Hypothalamus (tissue), 51 donors: Measurements from ENCODE around the gene NCAPG.
"Not testable (repeated sequence)": the region's sequence is repeated elsewhere in the genome, so short reads cannot be mapped to it uniquely, and the experiment has no call there.

ENCODE experiments used
- DNase-seq, 51 donors: peaks; one replicate each; lab custom pipeline; 2025; lab: John Stamatoyannopoulos, UW

The NCAPG gene

GRCh38 chr4:17786567-17786966 lies 24.2 kb upstream of the NCAPG start:
- peak in 1 of 51 donors; percentile 24 for DNase-seq

GRCh38 chr4:17787315-17787714 lies 23.5 kb upstream of the NCAPG start:
- DNase-seq, result no peak

- no peak for DNase-seq
Measured at GRCh38 chr4:17788956-17789355, 21.8 kb upstream of the NCAPG start.

GRCh38 chr4:17794730-17795129 lies 16.0 kb upstream of the NCAPG start:
- DNase-seq, result no peak

GRCh38 chr4:17797808-17798207 lies 13.0 kb upstream of the NCAPG start:
- DNase-seq, result no peak

GRCh38 chr4:17805580-17806155 lies 5.1 kb upstream of the NCAPG start:
- DNase-seq, result no peak

GRCh38 chr4:17807446-17807845 lies 3.3 kb upstream of the NCAPG start:
- DNase-seq, result no peak

GRCh38 chr4:17809667-17810066 lies 1.1 kb upstream of the NCAPG start:
- no peak for DNase-seq

- peak in 4 of 51 donors; percentile 15 to 32 (median 29) for DNase-seq
Measured at GRCh38 chr4:17811078-17811603, 362 bp downstream of the NCAPG start.

GRCh38 chr4:17812125-17812524 lies 1.3 kb downstream of the NCAPG start:
- no peak for DNase-seq

GRCh38 chr4:17812801-17813200 lies 2.0 kb downstream of the NCAPG start:
- no peak for DNase-seq

- no peak for DNase-seq
Measured at GRCh38 chr4:17814140-17814539, 3.4 kb downstream of the NCAPG start.

- no peak for DNase-seq
Measured at GRCh38 chr4:17816142-17816541, 5.4 kb downstream of the NCAPG start.

- DNase-seq, result peak in 2 of 51 donors; percentile 4 to 13
Measured at GRCh38 chr4:17817027-17817426, 6.2 kb downstream of the NCAPG start.

- DNase-seq, result no peak
Measured at GRCh38 chr4:17823871-17824669, 13.3 kb downstream of the NCAPG start.

- no peak for DNase-seq
Measured at GRCh38 chr4:17846266-17846665, 35.5 kb downstream of the NCAPG start.

GRCh38 chr4:17850295-17850694 lies 39.5 kb downstream of the NCAPG start:
- not testable (repeated sequence) for DNase-seq

- DNase-seq, result no peak
Measured at GRCh38 chr4:17851959-17852358, 41.2 kb downstream of the NCAPG start.

GRCh38 chr4:17854036-17854435 lies 43.3 kb downstream of the NCAPG start:
- DNase-seq, result no peak

GRCh38 chr4:17859793-17860406 lies 49.1 kb downstream of the NCAPG start:
- DNase-seq, result no peak

- not testable (repeated sequence) for DNase-seq
Measured at GRCh38 chr4:17861906-17862305, 51.1 kb downstream of the NCAPG start.
